H1 (cell line): Measurements from ENCODE around the gene DUS1L. TPM values are rescaled to one million over a fixed set of nuclear protein-coding genes. Genes with fewer than 3 reads are reported as not detected.

Source experiments
- CTCF ChIA-PET: fragments of 300-600 bp; sonication (Branson Sonifier 250); formaldehyde crosslinking; loops from one replicate; lab custom pipeline; 2021; ENCODE audit not compliant: partially characterized antibody; lab: Charles Lee
- POLR2A ChIA-PET: fragments of 300-600 bp; sonication (Branson Sonifier 250); formaldehyde crosslinking; loops from one replicate; lab custom pipeline; 2021; ENCODE audit warnings: inconsistent platforms; ENCODE audit not compliant: partially characterized antibody; lab: Charles Lee
- DNase-seq, 2 experiments: peaks; one replicate each; pipeline versions ENCODE4 v3.0.0 to v3.0.0-alpha.2; 2010 to 2022; ENCODE audit warnings: low spot score in 2 of 2, low read depth in 1 of 2, mixed read lengths in 1 of 2
- FAIRE-seq: peaks from 2 replicates; lab custom pipeline; 2011; peaks lifted over from hg19 to GRCh38; lab: Jason Lieb, UNC
- H2AFZ ChIP-seq: 2 replicates; pipeline ENCODE4 v1.8.1; 2012; ENCODE audit warnings: low read length, inconsistent platforms
- H2AK5ac ChIP-seq: 2 replicates; pipeline ENCODE4 v1.6.1; 2013; ENCODE audit warnings: low read depth, low read length
- H2BK120ac ChIP-seq: replicated peaks from 2 replicates; pipeline ENCODE3; 2013; ENCODE audit warnings: low read depth, low read length, inconsistent platforms
- H2BK12ac ChIP-seq: 2 replicates; pipeline ENCODE4 v1.6.1; 2013; ENCODE audit warnings: low read depth, low read length
- H2BK15ac ChIP-seq: 2 replicates; pipeline ENCODE4 v1.6.1; 2013; ENCODE audit warnings: low read length
- H2BK20ac ChIP-seq: 2 replicates; pipeline ENCODE4 v1.6.1; 2013; ENCODE audit warnings: low read length
- H2BK5ac ChIP-seq: 2 replicates; pipeline ENCODE4 v1.6.1; 2013; ENCODE audit warnings: low read depth, low read length
- H3K14ac ChIP-seq: 2 replicates; pipeline ENCODE4 v1.6.1; 2013; ENCODE audit warnings: inconsistent platforms; ENCODE audit not compliant: insufficient read length
- H3K18ac ChIP-seq: 2 replicates; pipeline ENCODE4 v1.6.1; 2013; ENCODE audit warnings: low read length; ENCODE audit errors: extremely low read depth
- H3K23ac ChIP-seq: 2 replicates; pipeline ENCODE4 v1.6.1; 2013; ENCODE audit warnings: inconsistent platforms; ENCODE audit not compliant: insufficient read length
- H3K23me2 ChIP-seq: 2 replicates; pipeline ENCODE4 v1.6.1; 2013; ENCODE audit warnings: low read depth, low read length
- H3K27ac ChIP-seq: 2 replicates; pipeline ENCODE4 v1.6.1; 2011; ENCODE audit warnings: low read depth, low read length, inconsistent platforms
- H3K27me3 ChIP-seq, 4 experiments: replicated peaks in 1 of 4; 1 replicate in 1 of 4; 2 replicates in 3 of 4; pipeline versions ENCODE4 v1.6.1 to v1.8.1; 2011 to 2013; ENCODE audit warnings: low read length in 3 of 4, mild to moderate bottlenecking in 3 of 4, inconsistent platforms in 2 of 4, mixed read lengths in 2 of 4, moderate library complexity in 1 of 4; ENCODE audit not compliant: control insufficient read depth in 3 of 4, insufficient read depth in 3 of 4; ENCODE audit errors: extremely low read depth in 1 of 4
- H3K36me3 ChIP-seq, 4 experiments: 2 replicates each; pipeline versions ENCODE4 v1.6.1 to v1.8.1; 2011 to 2013; ENCODE audit warnings: mild to moderate bottlenecking in 4 of 4, low read length in 3 of 4, moderate library complexity in 2 of 4, control low read depth in 1 of 4, inconsistent platforms in 1 of 4; ENCODE audit not compliant: insufficient read depth in 4 of 4, control insufficient read depth in 2 of 4
- H3K4ac ChIP-seq: replicated peaks from 2 replicates; pipeline ENCODE3; 2013; ENCODE audit warnings: low read length, low read depth, mixed read lengths, inconsistent platforms; ENCODE audit not compliant: insufficient read length
- H3K4me1 ChIP-seq, 4 experiments: replicated peaks in 1 of 4; 1 replicate in 1 of 4; 2 replicates in 3 of 4; pipeline versions ENCODE4 v1.6.1 to v1.8.1; 2011 to 2013; ENCODE audit warnings: low read length in 3 of 4, inconsistent platforms in 2 of 4, mixed read lengths in 1 of 4; ENCODE audit not compliant: insufficient read depth in 4 of 4, control insufficient read depth in 3 of 4
- H3K4me2 ChIP-seq, 2 experiments: 2 replicates each; pipeline versions ENCODE4 v1.6.1 to v1.8.1; 2011 to 2013; ENCODE audit warnings: low read depth in 2 of 2, low read length in 2 of 2, control low read depth in 1 of 2, inconsistent platforms in 1 of 2, mild to moderate bottlenecking in 1 of 2; ENCODE audit not compliant: insufficient read depth in 1 of 2
- H3K4me3 ChIP-seq, 4 experiments: fragments of 200-600, 300-600 bp in 1 of 4; sonication (generic), shearing (Covaris generic), sonication (Bioruptor Twin) in 1 of 4; 2 replicates each; pipeline versions ENCODE4 v1.5.1 to v1.8.1; 2011 to 2016; ENCODE audit warnings: low read length in 4 of 4, low read depth in 3 of 4, control low read depth in 2 of 4, inconsistent platforms in 2 of 4, mild to moderate bottlenecking in 2 of 4, mixed read lengths in 1 of 4, moderate library complexity in 1 of 4; ENCODE audit not compliant: insufficient read depth in 2 of 4; ENCODE audit errors: extremely low read depth in 1 of 4
- H3K56ac ChIP-seq: replicated peaks from 2 replicates; pipeline ENCODE3; 2013; ENCODE audit warnings: low read depth, mild to moderate bottlenecking, mixed read lengths, low read length, inconsistent platforms; ENCODE audit not compliant: insufficient read length
- H3K79me1 ChIP-seq: 2 replicates; pipeline ENCODE4 v1.6.1; 2013; ENCODE audit warnings: low read depth, low read length, control low read depth
- H3K79me2 ChIP-seq, 2 experiments: 2 replicates each; pipeline versions ENCODE4 v1.6.1 to v1.8.1; 2012 to 2013; ENCODE audit warnings: low read length in 2 of 2, mild to moderate bottlenecking in 2 of 2, inconsistent platforms in 1 of 2; ENCODE audit not compliant: insufficient read depth in 2 of 2, control insufficient read depth in 1 of 2
- H3K9ac ChIP-seq, 4 experiments: replicated peaks in 1 of 4; 1 replicate in 1 of 4; 2 replicates in 3 of 4; pipeline versions ENCODE4 v1.6.1 to v1.8.1; 2011 to 2013; ENCODE audit warnings: low read depth in 3 of 4, low read length in 3 of 4, control low read depth in 2 of 4, mild to moderate bottlenecking in 2 of 4, moderate library complexity in 2 of 4, inconsistent platforms in 1 of 4; ENCODE audit errors: extremely low read depth in 1 of 4
- H3K9me3 ChIP-seq, 2 experiments: 2 replicates each; pipeline versions ENCODE4 v1.6.1 to v1.8.1; 2012 to 2013; ENCODE audit warnings: mild to moderate bottlenecking in 2 of 2, moderate library complexity in 2 of 2, control low read depth in 1 of 2, inconsistent platforms in 1 of 2, low read depth in 1 of 2, low read length in 1 of 2, mixed read lengths in 1 of 2; ENCODE audit not compliant: insufficient read depth in 2 of 2
- H4K20me1 ChIP-seq, 2 experiments: replicated peaks in 1 of 2; 2 replicates each; pipeline versions ENCODE3 to v1.8.1; 2011 to 2013; ENCODE audit warnings: inconsistent platforms in 2 of 2, low read length in 2 of 2, mild to moderate bottlenecking in 1 of 2; ENCODE audit not compliant: insufficient read depth in 2 of 2, control insufficient read depth in 1 of 2
- H4K5ac ChIP-seq: 2 replicates; pipeline ENCODE4 v1.6.1; 2013; ENCODE audit warnings: low read length, low read depth, mixed read lengths, inconsistent platforms; ENCODE audit not compliant: insufficient read length
- H4K8ac ChIP-seq: 2 replicates; pipeline ENCODE4 v1.8.0; 2013; ENCODE audit warnings: mild to moderate bottlenecking, moderate library complexity, low read length, inconsistent platforms; ENCODE audit not compliant: insufficient read depth; ENCODE audit errors: extremely low read depth
- H4K91ac ChIP-seq: replicated peaks from 2 replicates; pipeline ENCODE3; 2013; ENCODE audit warnings: low read length, mixed read lengths, inconsistent platforms; ENCODE audit not compliant: insufficient read length
- CEBPB ChIP-seq: IDR thresholded peaks from 2 replicates; pipeline ENCODE4 v1.6.1; 2012; ENCODE audit warnings: low read depth, low read length
- CREB1 ChIP-seq: IDR thresholded peaks from 2 replicates; pipeline ENCODE4 v1.6.1; 2012; ENCODE audit warnings: inconsistent platforms
- GABPA ChIP-seq: IDR thresholded peaks from 2 replicates; pipeline ENCODE4 v1.6.1; 2011; ENCODE audit warnings: mild to moderate bottlenecking, low read length, moderate library complexity, borderline replicate concordance; ENCODE audit not compliant: insufficient read depth
- HDAC2 ChIP-seq, 2 experiments: fragments of 300-600 bp in 1 of 2; sonication (generic) in 1 of 2; IDR thresholded peaks; 2 replicates each; pipeline ENCODE4 v1.6.1; 2011 to 2012; ENCODE audit warnings: low read depth in 2 of 2, low read length in 2 of 2, mild to moderate bottlenecking in 2 of 2, moderate library complexity in 2 of 2, borderline replicate concordance in 1 of 2, inconsistent platforms in 1 of 2
- MAFK ChIP-seq: IDR thresholded peaks from 2 replicates; pipeline ENCODE4 v1.6.1; 2012; ENCODE audit warnings: low read depth, mild to moderate bottlenecking, improper control_type of control experiment, low read length
- POU5F1 ChIP-seq: IDR thresholded peaks from 2 replicates; pipeline ENCODE4 v1.6.1; 2011; ENCODE audit warnings: low read depth, mild to moderate bottlenecking, low read length, moderate library complexity
- WGBS, 2 experiments: shearing (Covaris generic) in 1 of 2; methylation state at CpG; one replicate each; pipeline versions ENCODE4 v1.1.6 to v1.1.7; 2013 to 2015; ENCODE audit warnings: low lambda C conversion rate in 2 of 2, mixed read lengths in 2 of 2, inconsistent platforms in 1 of 2, low coverage in 1 of 2, missing lambda C conversion rate in 1 of 2; ENCODE audit not compliant: insufficient replicate concordance in 2 of 2, insufficient coverage in 1 of 2, insufficient read length in 1 of 2; ENCODE audit errors: extremely low coverage in 1 of 2, missing lambda C conversion rate in 1 of 2; 5-methylcytosine and 5-hydroxymethylcytosine counted together
- polyA plus RNA-seq, 7 experiments: library from polyadenylated mRNA; depleted of rRNA in 3 of 7; stranded (reverse) in 5 of 7; unstranded in 2 of 7; fragments of >200 nt in 5 of 7; fragments of 200-250 nt in 2 of 7; gene quantifications; 1 replicate in 5 of 7; 2 replicates in 1 of 7; 4 replicates in 1 of 7; pipeline versions ENCODE4 v1.2.1 to v1.2.3, GENCODE V29; 2011 to 2013; ENCODE audit warnings: missing spikeins in 2 of 7, mixed read lengths in 2 of 7
- total RNA-seq: library from RNA; stranded (reverse); fragmentation: NEBNext Ultra II Directional; extraction: Animal tissue kit (Norgen Biotek cat#: 25700); gene quantifications from 2 replicates; pipeline ENCODE4 v1.2.1, GENCODE V29; 2021
- TF ChIP-seq, protein P1 (sequence below), 3 experiments: IDR thresholded peaks; 1 replicate in 2 of 3; 2 replicates in 1 of 3; pipeline versions ENCODE4 v1.5.1 to v1.6.1; 2011; ENCODE audit warnings: low read length in 3 of 3, mild to moderate bottlenecking in 3 of 3, inconsistent platforms in 2 of 3, low read depth in 1 of 3, moderate library complexity in 1 of 3; ENCODE audit not compliant: insufficient read depth in 1 of 3; ENCODE audit errors: control extremely low read depth in 1 of 3
- TF ChIP-seq, protein P2 (sequence below): IDR thresholded peaks from 2 replicates; pipeline ENCODE4 v1.6.1; 2012; ENCODE audit warnings: low read length, inconsistent platforms
- TF ChIP-seq, protein P3 (sequence below): IDR thresholded peaks from 2 replicates; pipeline ENCODE4 v1.6.1; 2012; ENCODE audit warnings: inconsistent platforms

The DUS1L gene
- total and polyA plus RNA-seq, 2 of the 8 experiments (the other 6 are each of a cell fraction or from before 2014, with no cell fraction given): 34.5 to 69.1 TPM

DNA sequence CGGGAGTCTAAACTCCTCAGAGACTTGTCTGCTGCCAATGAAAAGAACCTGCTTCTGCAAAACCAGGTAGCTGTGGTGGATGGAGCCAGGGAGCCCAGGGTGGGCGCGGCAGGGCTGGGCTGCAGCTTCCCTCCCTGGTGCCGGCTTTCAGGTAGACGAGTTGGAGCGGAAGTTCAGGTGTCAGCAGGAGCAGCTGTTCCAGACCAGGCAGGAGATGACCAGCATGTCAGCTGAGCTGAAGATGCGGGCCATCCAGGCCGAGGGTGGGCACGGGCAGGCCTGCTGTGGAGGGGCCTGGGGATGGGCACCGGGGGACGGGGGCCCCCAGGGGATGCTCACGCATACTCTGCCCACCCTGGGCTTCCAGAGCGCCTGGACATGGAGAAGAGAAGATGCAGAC, 37.4 kb downstream of the DUS1L start:
- ChIA-PET POLR2A (interaction anchor here (0.6 to 4.9 kb wide), 2 partner anchors 27 to 53 kb away, joined by 3 to 38 read pairs; partner anchors contain the start of gene GPS1), CTCF (interaction anchor here (0.6 to 2.5 kb wide), 6 partner anchors 38 to 124 kb away, joined by 3 to 10 read pairs (median 4); partner anchors contain the start of genes DUS1L and MAFG)
- DNase-seq (no peak), FAIRE-seq (no peak)
- Histone ChIP-seq H3K23me2 (peaks cover 13% of the 10 kb centered on the region), H3K4ac (no peak overlapping the region), H3K27ac (no peak overlapping the region), H3K9ac (no peak overlapping the region), H3K4me2 (no peak overlapping the region), H4K8ac (no peak overlapping the region), H2BK20ac (no peak overlapping the region), H2BK15ac (no peak overlapping the region), H3K14ac (no peak overlapping the region), H3K4me1 (peaks cover 0 to 16% (median 5%) of the 10 kb centered on the region in 4 experiments; a peak in 5 of 7 replicates), H4K91ac (no peak overlapping the region), H4K20me1 (peaks cover 0 to 15% of the 10 kb centered on the region in 2 experiments), H3K27me3 (no peaks in the 10 kb centered on the region), H3K36me3 (no peaks in the 10 kb centered on the region; a peak in 1 of 8 replicates), H3K23ac (no peak overlapping the region), H2AFZ (no peak overlapping the region), H3K18ac (no peak overlapping the region), H3K79me2 (peaks cover 0 to 2% of the 10 kb centered on the region in 2 experiments; a peak in 1 of 4 replicates), H3K79me1 (0 out of 2 replicates have a peak, but pooled peaks cover 3% of the 10 kb centered on the region), H3K4me3 (no peak overlapping the region), H2BK5ac (no peak overlapping the region), H2BK120ac (no peak overlapping the region), H3K9me3 (no peaks in the 10 kb centered on the region), H4K5ac (no peak overlapping the region), H3K56ac (no peak overlapping the region), H2BK12ac (no peak overlapping the region), H2AK5ac (no peak overlapping the region)
- WGBS, 2 experiments: 94% methylated on average over 13 of the region's 13 CpGs; no CpG with 5 or more reads in 1 of the 2 experiments
- TF ChIP-seq, protein P1, sequence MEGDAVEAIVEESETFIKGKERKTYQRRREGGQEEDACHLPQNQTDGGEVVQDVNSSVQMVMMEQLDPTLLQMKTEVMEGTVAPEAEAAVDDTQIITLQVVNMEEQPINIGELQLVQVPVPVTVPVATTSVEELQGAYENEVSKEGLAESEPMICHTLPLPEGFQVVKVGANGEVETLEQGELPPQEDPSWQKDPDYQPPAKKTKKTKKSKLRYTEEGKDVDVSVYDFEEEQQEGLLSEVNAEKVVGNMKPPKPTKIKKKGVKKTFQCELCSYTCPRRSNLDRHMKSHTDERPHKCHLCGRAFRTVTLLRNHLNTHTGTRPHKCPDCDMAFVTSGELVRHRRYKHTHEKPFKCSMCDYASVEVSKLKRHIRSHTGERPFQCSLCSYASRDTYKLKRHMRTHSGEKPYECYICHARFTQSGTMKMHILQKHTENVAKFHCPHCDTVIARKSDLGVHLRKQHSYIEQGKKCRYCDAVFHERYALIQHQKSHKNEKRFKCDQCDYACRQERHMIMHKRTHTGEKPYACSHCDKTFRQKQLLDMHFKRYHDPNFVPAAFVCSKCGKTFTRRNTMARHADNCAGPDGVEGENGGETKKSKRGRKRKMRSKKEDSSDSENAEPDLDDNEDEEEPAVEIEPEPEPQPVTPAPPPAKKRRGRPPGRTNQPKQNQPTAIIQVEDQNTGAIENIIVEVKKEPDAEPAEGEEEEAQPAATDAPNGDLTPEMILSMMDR (IDR thresholded peaks at IDR 0.05; ENCODE audit: control extremely low read depth in 1 of 3, insufficient read depth in 1 of 3, low read depth in 1 of 3, low read length in 3 of 3): no peak
- TF ChIP-seq CREB1: no peak
- TF ChIP-seq GABPA: no peak
- no peak for TF ChIP-seq CEBPB
- TF ChIP-seq MAFK: no peak
- TF ChIP-seq, protein P2, sequence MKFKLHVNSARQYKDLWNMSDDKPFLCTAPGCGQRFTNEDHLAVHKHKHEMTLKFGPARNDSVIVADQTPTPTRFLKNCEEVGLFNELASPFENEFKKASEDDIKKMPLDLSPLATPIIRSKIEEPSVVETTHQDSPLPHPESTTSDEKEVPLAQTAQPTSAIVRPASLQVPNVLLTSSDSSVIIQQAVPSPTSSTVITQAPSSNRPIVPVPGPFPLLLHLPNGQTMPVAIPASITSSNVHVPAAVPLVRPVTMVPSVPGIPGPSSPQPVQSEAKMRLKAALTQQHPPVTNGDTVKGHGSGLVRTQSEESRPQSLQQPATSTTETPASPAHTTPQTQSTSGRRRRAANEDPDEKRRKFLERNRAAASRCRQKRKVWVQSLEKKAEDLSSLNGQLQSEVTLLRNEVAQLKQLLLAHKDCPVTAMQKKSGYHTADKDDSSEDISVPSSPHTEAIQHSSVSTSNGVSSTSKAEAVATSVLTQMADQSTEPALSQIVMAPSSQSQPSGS: no peak
- TF ChIP-seq POU5F1: no peak
- TF ChIP-seq, protein P3, sequence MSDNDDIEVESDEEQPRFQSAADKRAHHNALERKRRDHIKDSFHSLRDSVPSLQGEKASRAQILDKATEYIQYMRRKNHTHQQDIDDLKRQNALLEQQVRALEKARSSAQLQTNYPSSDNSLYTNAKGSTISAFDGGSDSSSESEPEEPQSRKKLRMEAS: no peak
- no peak for TF ChIP-seq HDAC2 (IDR thresholded peaks at IDR 0.05; ENCODE audit: borderline replicate concordance in 1 of 2, low read depth in 2 of 2, low read length in 2 of 2)
